ENCODE measurements around the gene ZNF837.

GRCh38 chr19:58399903-58400302 is 19.1 kb upstream of the ZNF837 start:
- TF ChIP-seq CTCF (conservative IDR thresholded peaks at IDR 0.05): no peak
- no peak for TF ChIP-seq EZH2 (IDR thresholded peaks at IDR 0.05; ENCODE audit: low read depth)

Data from PC-9 (cell line).